ENCODE results near the gene KATNAL2.
A peak's percentile ranks its signal among the peaks of the same experiment; 100 is the strongest.

Gene KATNAL2

DNA sequence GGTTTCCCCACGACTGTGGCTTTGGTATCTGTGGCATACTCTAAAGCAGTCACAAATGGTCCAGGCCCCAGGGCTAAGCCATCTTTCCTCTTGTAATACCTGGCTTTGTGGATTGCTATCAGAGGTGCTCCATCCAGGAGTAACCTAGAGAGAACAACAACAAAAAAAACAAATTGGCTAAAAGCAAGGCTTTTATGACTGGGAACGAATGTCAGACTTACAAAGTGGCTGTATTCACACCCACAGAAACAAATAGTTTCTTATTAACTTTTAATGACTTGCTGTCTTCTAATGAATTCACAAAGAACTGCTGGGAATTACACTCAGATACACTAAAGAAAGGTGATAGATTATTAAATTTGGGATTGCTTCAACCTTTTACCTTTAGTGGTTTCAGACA lies 197.8 kb downstream of the KATNAL2 start:
- DNase-seq (ENCODE audit: low spot score): no peak

DNA sequence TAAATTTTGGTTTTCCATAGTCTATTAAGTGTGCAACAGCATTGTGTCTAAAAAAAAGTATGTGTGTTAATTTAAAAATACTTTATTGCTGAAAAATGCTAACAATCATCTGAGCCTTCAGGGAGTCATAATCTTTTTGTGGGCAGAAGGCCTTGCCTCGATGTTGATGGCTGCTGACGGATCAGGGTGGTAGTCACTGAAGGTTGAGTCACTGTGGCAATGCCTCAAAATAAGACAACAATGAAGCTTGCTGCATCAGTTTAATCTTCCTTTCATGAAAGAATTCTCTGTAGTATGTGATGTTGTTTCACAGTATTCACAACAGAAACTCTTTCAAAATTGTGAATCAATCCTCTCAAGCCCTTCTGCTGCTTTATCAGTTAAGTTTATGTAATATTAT lies 201.6 kb downstream of the KATNAL2 start:
- DNase-seq (ENCODE audit: low spot score): no peak

DNA sequence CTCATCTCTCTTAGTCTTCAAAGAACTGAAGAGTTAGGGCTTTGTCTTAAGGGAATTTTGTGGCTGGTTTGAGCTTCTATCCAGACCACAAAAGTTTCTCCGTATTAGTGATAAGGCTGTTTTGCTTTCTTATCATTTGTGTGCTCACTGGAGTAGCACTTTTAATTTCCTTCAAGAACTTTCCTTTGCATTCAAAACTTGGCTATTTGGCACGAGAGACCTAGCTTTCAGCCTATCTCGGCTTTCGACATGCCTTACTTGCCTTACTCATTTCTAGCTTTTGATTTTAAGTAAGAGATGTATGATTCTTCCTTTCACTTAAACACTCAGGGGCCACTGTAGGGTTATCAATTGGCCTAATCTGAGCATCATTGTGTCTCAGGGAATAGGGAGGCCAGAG lies 203.0 kb downstream of the KATNAL2 start:
- DNase-seq (ENCODE audit: low spot score): no peak

GRCh38 chr18:47121146-47121545 lies 203.7 kb downstream of the KATNAL2 start:
- no peak for DNase-seq (ENCODE audit: low spot score)

GRCh38 chr18:47141289-47141688 lies 223.9 kb downstream of the KATNAL2 start:
- no peak for DNase-seq (ENCODE audit: low spot score)

DNA sequence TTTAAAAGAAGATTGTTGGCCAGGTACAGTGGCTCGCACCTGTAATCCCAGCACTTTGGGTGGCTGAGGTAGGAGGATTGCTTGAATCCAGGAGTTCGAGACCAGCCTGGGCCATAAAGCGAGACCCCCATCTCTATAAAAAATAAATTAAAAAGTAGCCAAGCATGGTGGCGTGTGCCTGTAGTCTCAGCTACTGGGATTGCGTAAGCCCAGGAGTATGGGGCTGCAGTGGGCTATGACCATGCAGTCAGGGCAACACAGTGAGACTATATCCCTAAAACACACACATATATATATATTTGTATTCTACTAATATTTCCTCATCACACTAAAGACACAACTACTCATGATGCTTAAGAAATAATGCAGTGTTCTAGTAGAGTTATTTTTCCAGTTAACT lies 225.8 kb downstream of the KATNAL2 start:
- no peak for DNase-seq (ENCODE audit: low spot score)

DNA sequence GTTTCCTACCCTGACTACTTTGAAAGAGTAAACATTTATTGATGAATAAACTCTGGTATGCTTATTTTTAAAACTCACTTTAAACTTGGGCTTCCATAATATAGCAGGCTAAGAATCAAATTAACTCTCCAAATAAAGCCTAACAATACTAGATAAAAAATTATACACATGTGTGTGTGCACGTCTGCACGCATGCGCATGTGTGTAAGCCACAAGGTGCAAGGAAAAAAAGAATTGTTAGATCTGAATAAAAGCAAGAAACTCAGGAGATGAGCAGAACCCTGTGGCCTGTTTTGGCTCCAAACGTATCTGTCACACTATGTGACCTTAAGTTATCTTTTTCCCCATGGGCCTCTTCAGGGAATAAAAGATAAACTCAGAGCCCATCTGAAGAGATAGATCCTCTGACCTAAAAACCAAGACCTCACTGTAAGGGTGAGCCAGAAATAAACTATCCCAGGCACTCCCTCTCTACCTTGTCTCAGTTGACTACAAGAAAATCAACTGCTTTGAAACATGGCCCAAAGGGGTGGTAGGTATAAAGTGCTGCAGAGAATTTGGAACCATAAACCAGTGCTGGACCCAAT lies 226.6 kb downstream of the KATNAL2 start:
- DNase-seq (ENCODE audit: low spot score): no peak

DNA sequence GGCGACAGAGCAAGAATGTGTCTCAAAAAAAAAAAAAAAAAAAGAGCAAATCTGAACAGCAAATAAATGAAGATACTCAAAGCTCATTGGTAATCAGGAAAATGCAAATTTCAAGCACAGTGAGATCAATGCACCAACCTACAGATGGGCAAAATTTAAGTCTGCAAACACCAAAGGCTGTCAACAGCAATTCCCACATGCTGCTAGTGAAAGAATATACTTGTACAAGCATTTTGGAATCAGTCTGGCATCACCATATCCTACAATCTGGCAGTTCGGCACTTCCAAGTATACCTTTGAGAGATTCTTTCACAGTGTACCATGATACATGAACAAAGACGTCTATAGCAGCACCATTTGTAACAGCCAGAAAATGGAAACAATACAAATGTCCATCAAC lies 228.8 kb downstream of the KATNAL2 start:
- peak; percentile 23 for DNase-seq (ENCODE audit: low spot score)

DNA sequence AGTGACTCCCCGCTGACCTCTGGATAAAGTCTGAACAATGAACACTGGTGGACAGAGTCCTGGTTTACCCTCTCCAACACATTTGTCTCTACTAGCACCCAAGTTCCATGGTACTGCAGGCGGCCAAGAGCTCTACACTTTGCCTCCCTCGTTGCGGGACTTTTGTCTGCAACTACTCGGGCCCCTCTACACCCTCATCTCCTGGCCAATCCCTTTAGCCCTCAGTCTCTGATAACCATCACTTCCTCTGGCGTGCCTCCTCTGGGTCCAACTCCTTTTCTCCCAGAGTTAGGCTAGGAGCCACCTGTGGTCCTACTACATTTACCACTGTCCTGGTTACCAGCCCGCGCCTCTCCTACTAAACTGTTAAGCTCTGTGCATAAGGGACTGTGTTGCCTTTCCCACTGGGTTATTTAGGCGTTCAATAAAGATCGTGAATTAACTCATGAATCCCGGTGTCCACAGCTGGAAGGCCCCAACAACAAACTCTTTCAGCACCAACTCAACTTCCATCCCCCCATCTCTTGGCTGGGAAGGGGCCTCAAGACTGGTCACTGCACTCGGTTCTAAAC lies 232.1 kb downstream of the KATNAL2 start:
- peak; percentile 5 for DNase-seq (ENCODE audit: low spot score)

DNA sequence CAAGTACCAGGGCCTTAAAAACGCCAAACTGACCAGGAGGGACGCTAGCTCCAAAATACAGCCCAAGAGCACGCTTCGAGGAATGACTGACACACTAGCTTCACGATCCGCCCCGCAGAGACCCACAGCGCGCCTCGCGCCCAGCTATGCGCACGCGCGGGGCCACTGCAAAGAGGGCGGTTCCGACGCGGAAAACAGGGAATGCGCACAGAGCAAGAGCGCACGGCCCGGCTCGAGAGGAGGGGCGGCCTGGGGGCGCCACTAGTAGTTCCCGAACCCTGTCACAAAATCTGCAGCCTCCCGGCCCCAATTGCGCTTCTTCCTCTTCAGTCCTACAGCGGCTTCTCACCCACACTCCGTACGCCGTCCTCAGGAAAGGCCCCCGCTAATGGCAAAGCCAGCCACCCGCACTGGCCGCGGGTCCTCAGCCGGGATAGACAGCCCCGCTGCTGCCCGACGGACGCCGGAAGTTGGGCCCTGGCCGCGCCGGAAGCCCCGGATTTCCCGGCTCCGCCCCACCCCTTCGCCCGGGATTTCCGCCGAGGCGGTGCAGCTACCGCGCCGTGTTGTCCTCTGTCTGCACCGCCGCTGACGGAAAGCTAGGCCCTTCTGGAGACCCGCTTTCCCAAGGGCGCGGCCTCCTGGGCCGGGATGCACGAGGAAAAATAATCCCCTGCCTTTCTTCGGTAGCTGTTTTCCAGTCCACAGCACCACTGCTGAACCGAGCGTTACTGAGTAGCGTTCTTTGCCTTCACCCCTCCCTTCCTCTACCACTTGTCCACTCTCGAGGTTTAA lies 232.8 kb downstream of the KATNAL2 start, which contains the start of gene HDHD2:
Gene HDHD2, minus strand, starts transcription at position 472 of the 795 bp plus-strand sequence. CDS start 14,061 bp downstream, outside the sequence.
- peak; percentile 81 for DNase-seq (ENCODE audit: low spot score)

DNA sequence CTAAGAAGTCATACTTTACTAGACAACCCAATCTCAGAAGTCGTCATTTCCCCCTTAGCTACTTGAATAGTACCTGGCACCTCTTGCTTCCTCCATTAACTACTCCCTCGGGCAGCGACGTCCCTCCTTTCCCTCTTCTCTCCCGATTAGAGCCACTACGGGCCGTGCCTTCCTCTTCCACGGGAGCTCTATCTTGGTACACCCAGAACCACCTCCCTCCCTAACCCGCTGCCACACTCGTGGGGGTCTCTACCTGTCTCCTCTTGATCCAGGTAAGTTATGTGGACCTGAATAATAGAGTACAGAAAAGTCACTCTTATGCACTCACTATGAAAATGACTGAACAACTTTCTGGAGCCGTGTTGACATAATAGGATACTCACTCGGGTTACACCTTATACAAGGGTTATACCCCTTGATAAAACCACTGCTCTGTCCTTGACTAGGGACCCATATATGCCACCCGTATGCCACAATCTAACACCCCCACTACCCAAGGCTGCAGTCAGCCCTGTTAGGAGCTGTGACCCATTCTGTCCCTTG lies 233.5 kb downstream of the KATNAL2 start:
- no peak for DNase-seq (ENCODE audit: low spot score)

GRCh38 chr18:47151439-47151838 lies 234.0 kb downstream of the KATNAL2 start:
- DNase-seq (ENCODE audit: low spot score): no peak

All from Ammon's horn (tissue), 1 donor.